ENCODE measurements around the gene QKI. TPM values are rescaled to one million over a fixed set of nuclear protein-coding genes. Genes with fewer than 3 reads are reported as not detected.

Gene QKI
- total and polyA plus RNA-seq, 2 of the 8 experiments (the other 6 are each of a cell fraction or from before 2014, with no cell fraction given): 181 to 183 TPM

- TF ChIP-seq ATF3 (IDR thresholded peaks at IDR 0.05; ENCODE audit: insufficient read depth, low read depth, low read length) (no peak), KDM4A (IDR thresholded peaks at IDR 0.05; ENCODE audit: low read depth, low read length, severe bottlenecking) (no peak), BRCA1 (IDR thresholded peaks at IDR 0.05; ENCODE audit: low read depth, low read length) (no peak), RFX5 (IDR thresholded peaks at IDR 0.05; ENCODE audit: borderline replicate concordance, low read depth, low read length) (no peak), GTF2F1 (IDR thresholded peaks at IDR 0.05; ENCODE audit: borderline replicate concordance, low read depth, low read length) (no peak)
Observed at GRCh38 chr6:163559661-163560060, 145.1 kb downstream of the QKI start (continued).
